Breast epithelium (tissue), 3 donors: ENCODE results near the gene CCDC28B.
A peak's percentile ranks its signal among the peaks of the same experiment; 100 is the strongest.

Experiments used
- CTCF ChIP-seq, 3 donors: fragments of 450-650 bp; IDR thresholded peaks; one replicate each; pipeline ENCODE4 v1.5.1; 2016 to 2017; ENCODE audit warnings: antibody characterized with exemption in 3 of 3, mild to moderate bottlenecking in 3 of 3, moderate library complexity in 3 of 3
- POLR2AphosphoS5 ChIP-seq, 3 donors: sonication (generic); formaldehyde crosslinking; IDR thresholded peaks; one replicate each; pipeline ENCODE4 v1.6.1; 2017; ENCODE audit warnings: antibody characterized with exemption in 3 of 3

GRCh38 chr1:32179443-32180185, 20.8 kb upstream of the CCDC28B start, which contains the start of gene TXLNA:
- TF ChIP-seq CTCF (IDR thresholded peaks at IDR 0.05) (peak in 2 of 3 donors; percentile 12 to 27), POLR2AphosphoS5 (IDR thresholded peaks at IDR 0.05) (peak; percentile 60 to 82 (median 73))
